Measurements from ENCODE around the gene TFPI. TPM values are rescaled to one million over a fixed set of nuclear protein-coding genes. Genes with fewer than 3 reads are reported as not detected.

The TFPI gene
- total and polyA plus RNA-seq, 2 of the 8 experiments (the other 6 are each of a cell fraction or from before 2014, with no cell fraction given): 2.0 to 7.1 TPM

GRCh38 chr2:187442378-187442777 lies 111.9 kb downstream of the TFPI start:
- Histone ChIP-seq H3K23ac (ENCODE audit: insufficient read length) (no peak overlapping the region), H4K91ac (replicated peaks; ENCODE audit: insufficient read length, low read length) (no peak overlapping the region), H3K4me3 (ENCODE audit: extremely low read depth in 1 of 4, insufficient read depth in 2 of 4, low read depth in 3 of 4, low read length in 4 of 4) (no peak overlapping the region), H3K79me1 (ENCODE audit: low read depth, low read length) (no peaks in the 10 kb centered on the region), H3K27ac (ENCODE audit: low read depth, low read length) (no peak overlapping the region), H4K20me1 (replicated peaks in 1 of 2; ENCODE audit: control insufficient read depth in 1 of 2, insufficient read depth in 2 of 2, low read length in 2 of 2) (no peaks in the 10 kb centered on the region), H3K56ac (replicated peaks; ENCODE audit: insufficient read length, low read depth, low read length) (no peak overlapping the region), H3K14ac (ENCODE audit: insufficient read length) (no peak overlapping the region), H3K4me1 (replicated peaks in 1 of 4; ENCODE audit: control insufficient read depth in 3 of 4, insufficient read depth in 4 of 4, low read length in 3 of 4) (no peaks in the 10 kb centered on the region), H2AFZ (ENCODE audit: low read length) (no peak overlapping the region), H3K23me2 (ENCODE audit: low read depth, low read length) (no peaks in the 10 kb centered on the region), H2BK120ac (replicated peaks; ENCODE audit: low read depth, low read length) (no peak overlapping the region), H3K4ac (replicated peaks; ENCODE audit: insufficient read length, low read depth, low read length) (no peak overlapping the region), H3K79me2 (ENCODE audit: control insufficient read depth in 1 of 2, insufficient read depth in 2 of 2, low read length in 2 of 2) (no peaks in the 10 kb centered on the region), H2BK5ac (ENCODE audit: low read depth, low read length) (no peak overlapping the region), H3K4me2 (ENCODE audit: insufficient read depth in 1 of 2, low read depth in 2 of 2, low read length in 2 of 2) (no peak overlapping the region), H2BK20ac (ENCODE audit: low read length) (no peak overlapping the region), H3K36me3 (ENCODE audit: control insufficient read depth in 2 of 4, insufficient read depth in 4 of 4, low read length in 3 of 4) (no peaks in the 10 kb centered on the region), H2AK5ac (ENCODE audit: low read depth, low read length) (no peak overlapping the region), H3K18ac (ENCODE audit: extremely low read depth, low read length) (no peak overlapping the region), H3K27me3 (replicated peaks in 1 of 4; ENCODE audit: control insufficient read depth in 3 of 4, extremely low read depth in 1 of 4, insufficient read depth in 3 of 4, low read length in 3 of 4) (no peaks in the 10 kb centered on the region), H3K9ac (replicated peaks in 1 of 4; ENCODE audit: extremely low read depth in 1 of 4, low read depth in 3 of 4, low read length in 3 of 4) (no peak overlapping the region), H2BK12ac (ENCODE audit: low read depth, low read length) (no peak overlapping the region), H4K8ac (ENCODE audit: extremely low read depth, insufficient read depth, low read length) (no peak overlapping the region), H3K9me3 (ENCODE audit: insufficient read depth in 2 of 2, low read depth in 1 of 2, low read length in 1 of 2) (no peaks in the 10 kb centered on the region), H4K5ac (ENCODE audit: insufficient read length, low read depth, low read length) (no peak overlapping the region), H2BK15ac (ENCODE audit: low read length) (no peak overlapping the region)
- DNase-seq (ENCODE audit: low read depth in 1 of 2, low spot score in 2 of 2): no peak
- WGBS, 2 experiments (ENCODE audit: extremely low coverage in 1 of 2, insufficient coverage in 1 of 2, insufficient read length in 1 of 2, insufficient replicate concordance in 2 of 2, low coverage in 1 of 2, low lambda C conversion rate in 2 of 2, missing lambda C conversion rate in 1 of 2): 100% methylated on average over 1 of the region's 1 CpG; no CpG with 5 or more reads in 1 of the 2 experiments
- no peak for FAIRE-seq
- CTCF ChIA-PET (ENCODE audit: partially characterized antibody): interaction anchor here (0.6 to 1.0 kb wide), 2 partner anchors 11 to 15 kb away, joined by 3 read pairs; no protein-coding TSS in a partner anchor
- POLR2A ChIA-PET (ENCODE audit: partially characterized antibody): no interaction called here
- no peak for TF ChIP-seq KDM4A (IDR thresholded peaks at IDR 0.05; ENCODE audit: low read depth, low read length, severe bottlenecking)
- TF ChIP-seq TAF1 (IDR thresholded peaks at IDR 0.05; ENCODE audit: low read depth, low read length): no peak
- no peak for TF ChIP-seq SP4 (IDR thresholded peaks at IDR 0.05; ENCODE audit: low read length)
- no peak for TF ChIP-seq BACH1 (IDR thresholded peaks at IDR 0.05; ENCODE audit: low read length)
